ENCODE data around the gene KXD1.
"Not testable (repeated sequence)": the region's sequence is repeated elsewhere in the genome, so short reads cannot be mapped to it uniquely, and the experiment has no call there.

The KXD1 gene

GRCh38 chr19:18533058-18533457 lies 24.6 kb upstream of the KXD1 start:
- DNase-seq (ENCODE audit: low read depth, low spot score): no peak
- in situ Hi-C loops (cut with HindIII; ENCODE audit: low sequenced_read_pairs): no loop called here
- TF ChIP-seq CTCF (IDR thresholded peaks at IDR 0.05; ENCODE audit: low read depth, low read length): no peak
- no peak overlapping the region for H3K4me3 ChIP-seq (ENCODE audit: low read depth, low read length)

- in situ Hi-C loops (cut with HindIII; ENCODE audit: low sequenced_read_pairs): no loop called here
- no peak overlapping the region for H3K4me3 ChIP-seq (ENCODE audit: low read depth, low read length)
- no peak for TF ChIP-seq CTCF (IDR thresholded peaks at IDR 0.05; ENCODE audit: low read depth, low read length)
- no peak for DNase-seq (ENCODE audit: low read depth, low spot score)
Measured at GRCh38 chr19:18536475-18536874, 21.2 kb upstream of the KXD1 start.

- no peak for DNase-seq (ENCODE audit: low read depth, low spot score)
- no peak for TF ChIP-seq CTCF (IDR thresholded peaks at IDR 0.05; ENCODE audit: low read depth, low read length)
- no peak overlapping the region for H3K4me3 ChIP-seq (ENCODE audit: low read depth, low read length)
- in situ Hi-C loops (cut with HindIII; ENCODE audit: low sequenced_read_pairs): no loop called here
Measured at GRCh38 chr19:18537431-18537830, 20.2 kb upstream of the KXD1 start.

- no peak for TF ChIP-seq CTCF (IDR thresholded peaks at IDR 0.05; ENCODE audit: low read depth, low read length)
- in situ Hi-C loops (cut with HindIII; ENCODE audit: low sequenced_read_pairs): no loop called here
- no peak for DNase-seq (ENCODE audit: low read depth, low spot score)
- H3K4me3 ChIP-seq (ENCODE audit: low read depth, low read length): no peak overlapping the region
Measured at GRCh38 chr19:18538115-18538514, 19.6 kb upstream of the KXD1 start.

GRCh38 chr19:18539372-18539771 lies 18.3 kb upstream of the KXD1 start:
- no peak for TF ChIP-seq CTCF (IDR thresholded peaks at IDR 0.05; ENCODE audit: low read depth, low read length)
- no peak overlapping the region for H3K4me3 ChIP-seq (ENCODE audit: low read depth, low read length)
- in situ Hi-C loops (cut with HindIII; ENCODE audit: low sequenced_read_pairs): no loop called here
- no peak for DNase-seq (ENCODE audit: low read depth, low spot score)

- in situ Hi-C loops (cut with HindIII; ENCODE audit: low sequenced_read_pairs); DNase-seq (ENCODE audit: low read depth, low spot score); H3K4me3 ChIP-seq (ENCODE audit: low read depth, low read length): not testable (repeated sequence)
Measured at GRCh38 chr19:18540200-18540599, 17.5 kb upstream of the KXD1 start.

- H3K4me3 ChIP-seq (ENCODE audit: low read depth, low read length): no peak overlapping the region
- no peak for DNase-seq (ENCODE audit: low read depth, low spot score)
- in situ Hi-C loops (cut with HindIII; ENCODE audit: low sequenced_read_pairs): no loop called here
- TF ChIP-seq CTCF (IDR thresholded peaks at IDR 0.05; ENCODE audit: low read depth, low read length): no peak
Measured at GRCh38 chr19:18541258-18541991, 16.2 kb upstream of the KXD1 start.

Data from astrocyte of the spinal cord (primary cell).